HG02943 (cell line): ENCODE results near the gene LPA.
A peak's percentile ranks its signal among the peaks of the same experiment; 100 is the strongest.

Source experiments
- ATAC-seq: cut with Tn5 transposase; IDR thresholded peaks from one replicate; pipeline ENCODE4 v1.9.1; 2021; ENCODE audit warnings: mild to moderate bottlenecking, low read depth, moderate library complexity; ENCODE audit not compliant: unreplicated experiment

The LPA gene

DNA sequence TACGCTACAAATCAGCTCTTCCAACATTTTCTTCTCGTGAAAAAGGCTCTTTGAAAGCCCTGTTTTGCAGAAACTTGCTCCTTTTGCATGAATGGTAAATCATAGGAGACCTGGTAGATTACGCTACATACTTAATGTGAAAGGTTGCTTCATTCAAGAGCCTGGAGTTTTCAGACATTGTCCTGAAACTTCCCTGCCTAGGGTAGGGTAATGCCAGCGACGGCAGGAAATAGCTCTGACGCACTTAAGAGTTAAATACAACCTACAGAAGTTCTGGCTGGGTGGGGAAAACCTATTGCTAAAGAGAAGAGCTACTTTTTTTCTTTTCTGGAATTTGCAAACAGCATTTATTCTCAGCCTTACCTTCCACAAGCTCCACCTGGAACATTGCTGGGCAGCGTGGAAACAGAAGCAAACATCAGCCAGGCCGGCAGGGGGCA is 144.5 kb downstream of the LPA start:
- peak; percentile 92 for ATAC-seq

DNA sequence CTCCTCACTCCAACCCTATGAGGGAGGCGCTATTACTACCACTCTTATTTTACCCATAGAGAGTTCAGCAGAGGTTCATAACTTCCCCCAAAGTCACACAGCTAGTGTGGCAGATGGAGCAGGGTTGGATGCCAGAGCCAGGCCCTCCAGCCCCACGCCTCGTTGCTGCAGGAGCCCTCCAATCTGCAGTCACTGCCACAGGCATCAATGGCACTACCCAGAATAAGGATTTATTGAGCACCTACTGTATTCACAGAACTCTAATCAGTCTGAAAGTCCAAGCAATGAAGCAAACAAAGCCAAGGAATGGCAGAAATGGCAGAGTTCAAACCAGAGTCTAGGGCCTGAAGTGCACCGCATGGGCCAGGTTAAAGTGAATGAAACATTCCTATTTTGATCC is 144.9 kb downstream of the LPA start:
- no peak for ATAC-seq

DNA sequence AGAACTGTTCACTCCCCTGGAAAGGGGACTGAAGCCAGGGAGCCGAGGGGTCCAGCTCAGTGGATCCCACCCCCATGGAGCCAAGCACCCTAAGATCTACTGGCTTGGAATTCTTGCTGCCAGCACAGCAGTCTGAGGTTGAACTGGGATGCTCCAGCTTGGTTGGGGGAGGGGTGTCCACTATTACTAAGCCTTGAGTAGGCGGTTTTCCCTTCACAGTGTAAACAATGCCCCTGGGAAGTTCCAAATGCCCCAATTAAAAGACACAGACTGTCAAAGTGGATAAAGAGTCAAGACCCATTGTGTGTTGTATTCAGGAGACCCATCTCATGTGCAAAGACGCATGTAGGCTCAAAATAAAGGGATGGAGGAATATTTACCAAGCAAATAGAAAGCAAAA is 150.2 kb downstream of the LPA start:
- ATAC-seq: no peak

DNA sequence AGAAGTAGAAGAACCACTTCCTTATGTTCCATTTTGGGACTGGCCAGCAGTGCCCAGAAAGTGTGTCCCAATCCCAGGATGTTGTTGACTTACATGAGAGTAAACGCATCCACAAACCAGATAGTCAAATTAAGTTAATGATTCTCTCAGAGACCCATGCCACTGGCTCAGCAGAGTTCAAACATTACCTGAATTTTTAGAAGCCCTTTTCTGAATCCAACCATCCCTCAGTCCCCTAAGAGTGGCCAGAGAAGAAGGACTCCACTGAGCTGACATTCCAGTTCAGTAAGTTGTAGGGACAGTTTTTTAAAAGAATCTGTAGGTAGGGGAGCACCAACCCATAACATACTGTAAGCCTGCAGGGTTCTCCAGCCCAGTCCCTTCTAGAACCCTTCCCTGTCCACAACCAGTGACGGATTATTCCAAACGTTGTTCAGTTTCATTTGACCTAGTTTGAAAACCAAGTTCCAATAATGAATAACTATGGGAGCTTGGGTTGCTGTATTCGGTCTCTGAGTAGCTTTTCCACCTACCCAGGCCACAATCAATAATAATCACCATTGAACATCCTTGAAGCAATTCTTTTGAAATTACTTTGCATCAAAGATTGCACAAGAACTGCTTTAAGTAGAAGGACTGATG is 153.0 kb downstream of the LPA start:
- no peak for ATAC-seq

DNA sequence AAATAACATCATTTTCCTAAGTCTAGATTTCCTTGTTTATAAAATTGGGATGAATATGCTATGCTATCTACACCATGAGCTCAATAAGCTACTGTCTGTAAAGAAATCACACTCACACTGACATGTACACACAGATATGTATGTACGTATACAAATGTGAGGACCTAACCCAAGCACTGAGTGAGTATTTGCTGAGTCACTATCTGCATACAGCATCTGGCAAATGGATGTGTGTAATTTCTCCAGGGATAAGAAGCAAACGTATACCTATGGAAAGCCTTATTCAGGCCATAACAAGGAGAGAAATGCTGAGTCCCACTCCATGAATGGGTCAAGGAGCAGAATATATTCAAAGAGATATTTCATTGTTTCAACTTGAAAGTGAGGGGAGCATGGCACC is 153.9 kb downstream of the LPA start:
- no peak for ATAC-seq

DNA sequence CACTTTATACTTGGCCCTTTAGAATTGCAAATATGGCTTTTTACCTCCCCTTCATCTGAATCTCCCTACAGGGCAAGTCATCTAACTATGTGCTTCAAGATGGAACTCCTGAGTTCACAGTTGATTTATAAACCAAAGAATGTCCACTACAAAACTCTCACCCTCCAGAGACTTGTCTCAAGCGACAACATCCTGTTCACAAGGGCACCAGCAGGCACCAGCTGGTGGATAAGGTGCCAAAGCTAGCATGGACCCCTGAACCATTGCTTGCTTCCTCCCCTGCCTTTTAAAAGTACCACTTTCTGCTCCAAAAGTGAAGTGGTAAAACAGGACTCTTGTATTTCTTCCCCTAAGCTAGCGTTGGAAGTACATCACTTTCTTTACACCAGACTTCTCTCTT is 154.5 kb downstream of the LPA start:
- no peak for ATAC-seq

DNA sequence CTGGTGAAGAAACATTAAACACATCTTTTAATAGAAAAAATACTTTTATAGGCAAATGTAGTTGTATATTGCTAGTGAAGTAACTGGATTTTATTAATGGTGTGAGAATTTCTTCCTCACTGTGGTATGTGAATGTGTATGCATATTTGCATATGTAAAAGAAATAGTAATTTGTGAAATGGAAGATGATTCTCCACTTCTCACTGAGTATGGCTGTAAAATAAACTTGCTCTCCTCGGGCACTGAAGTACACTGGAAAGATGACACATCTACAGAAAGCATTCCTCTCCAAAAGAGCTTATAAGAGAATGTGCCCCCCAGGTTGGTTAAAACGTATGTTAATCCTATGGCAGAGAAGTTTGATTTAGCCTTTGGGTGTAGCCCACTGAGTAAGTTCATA is 155.5 kb downstream of the LPA start:
- no peak for ATAC-seq

DNA sequence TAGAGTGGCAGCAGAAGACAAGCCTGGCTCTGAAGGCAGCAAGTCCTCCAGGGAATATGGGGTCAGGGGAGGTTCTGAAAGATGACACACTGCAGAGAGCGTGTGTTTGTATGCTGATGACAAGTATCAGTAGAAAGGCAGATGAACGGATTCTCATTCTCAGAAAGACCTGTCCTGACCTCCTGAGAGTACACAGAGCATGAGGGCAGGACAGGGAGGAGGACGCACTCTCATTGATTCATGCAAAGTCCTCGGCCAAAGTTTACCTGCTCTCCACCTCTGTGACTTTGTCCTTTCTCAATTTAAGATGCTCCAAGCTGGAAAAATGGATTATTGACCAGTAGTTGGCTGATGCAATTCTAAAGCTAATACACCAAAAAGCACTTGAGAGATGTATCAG is 156.7 kb downstream of the LPA start:
- no peak for ATAC-seq

DNA sequence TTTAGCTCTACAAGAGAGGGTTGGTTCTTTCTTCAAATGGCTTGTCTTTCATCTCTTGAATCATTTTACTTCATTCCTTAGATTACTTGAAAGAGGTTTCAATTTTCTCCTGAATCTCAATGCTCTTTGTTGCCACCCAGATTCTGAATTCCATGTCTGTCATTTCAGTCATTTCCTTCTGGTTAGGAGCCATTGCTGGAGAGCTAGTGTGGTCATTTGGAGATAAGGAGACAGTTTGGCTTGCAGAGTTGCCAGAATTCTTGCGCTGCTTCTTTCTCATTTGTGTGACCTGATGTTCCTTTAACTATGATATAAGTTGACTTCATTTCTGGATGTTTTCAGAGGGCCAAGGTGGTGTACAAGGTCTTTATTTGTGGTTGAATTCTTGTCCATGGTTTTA is 158.1 kb downstream of the LPA start:
- ATAC-seq: no peak

DNA sequence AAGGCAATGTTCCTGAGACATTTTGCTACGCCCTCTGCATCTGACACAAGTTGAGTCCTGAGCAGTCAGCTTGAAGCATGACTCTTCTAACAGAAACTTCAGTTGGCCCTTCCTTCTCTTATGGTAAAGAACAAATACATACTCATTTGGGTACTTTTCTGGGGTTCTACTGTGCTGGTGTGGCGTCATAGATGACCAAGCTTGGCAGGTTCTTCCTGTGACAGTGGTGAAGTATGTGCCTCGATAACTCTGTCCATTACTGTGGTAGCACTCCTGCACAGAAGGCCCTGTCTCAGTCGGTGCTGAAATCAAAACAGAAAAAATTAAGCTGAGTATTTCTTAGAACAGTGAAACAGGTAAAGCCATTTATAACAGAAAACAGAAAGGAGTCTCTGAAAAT is 163.4 kb downstream of the LPA start:
- ATAC-seq: no peak

DNA sequence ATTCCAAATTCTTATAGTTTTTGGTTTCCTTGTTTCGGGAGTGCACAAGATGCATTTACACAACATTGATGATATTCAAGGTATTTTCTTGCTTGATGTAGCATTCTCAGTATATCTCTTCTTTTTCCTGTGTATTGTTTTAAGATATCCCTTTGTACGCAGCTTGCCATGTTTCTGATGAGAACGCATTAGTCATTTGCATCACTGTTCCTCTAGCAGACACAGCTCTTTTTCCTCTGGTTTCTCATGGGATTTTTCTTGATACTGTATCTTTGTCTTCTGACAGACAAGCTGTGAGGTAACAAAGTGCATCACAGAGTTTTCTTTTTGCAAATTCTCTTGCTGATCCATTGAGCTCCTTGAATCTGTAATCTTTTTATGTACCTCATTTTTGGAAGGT is 169.5 kb downstream of the LPA start:
- no peak for ATAC-seq

DNA sequence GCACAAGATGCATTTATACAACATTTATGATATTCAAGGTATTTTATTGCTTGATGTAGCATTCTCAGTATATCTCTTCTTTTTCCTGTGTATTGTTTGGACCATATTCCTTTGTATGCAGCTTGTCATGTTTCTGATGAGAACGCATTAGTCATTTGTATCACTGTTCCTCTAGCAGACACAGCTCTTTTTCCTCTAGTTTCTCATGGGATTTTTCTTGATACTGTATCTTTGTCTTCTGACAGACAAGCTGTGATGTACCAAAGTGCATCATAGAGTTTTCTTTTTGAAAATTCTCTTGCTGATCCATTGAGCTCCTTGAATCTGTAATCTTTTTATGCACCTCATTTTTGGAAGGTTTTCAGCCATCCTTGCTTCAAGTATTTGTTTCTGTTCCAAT is 175.0 kb downstream of the LPA start:
- ATAC-seq: no peak

DNA sequence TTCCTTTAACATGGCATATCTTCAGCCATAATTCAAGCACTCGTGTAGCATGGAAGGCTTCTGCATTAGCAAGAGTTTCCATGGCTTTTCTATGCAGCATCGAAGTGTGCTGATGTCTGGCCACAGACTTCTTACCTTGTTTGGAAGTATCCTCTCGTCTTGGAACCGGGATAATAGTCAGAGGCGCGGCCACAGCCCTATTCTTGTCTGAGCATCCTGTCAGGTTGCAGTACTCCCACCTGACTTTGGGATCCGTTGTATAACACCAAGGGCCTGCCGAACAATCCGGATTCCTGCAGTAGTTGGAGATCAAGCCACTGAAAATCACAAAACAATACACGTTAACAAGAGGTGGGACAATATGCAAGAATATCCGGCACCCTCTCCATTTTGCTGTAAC is 177.0 kb downstream of the LPA start:
- no peak for ATAC-seq
